Activated T-cell treated with anti-CD3 and anti-CD28 coated beads for 1 hour (primary cell): ENCODE measurements around the gene DPCD.
"Not testable (repeated sequence)": the region's sequence is repeated elsewhere in the genome, so short reads cannot be mapped to it uniquely, and the experiment has no call there.

Source experiments
- DNase-seq: peaks from one replicate; pipeline ENCODE4 v3.0.0-alpha.2; 2020; ENCODE audit warnings: low read depth

Gene DPCD

GRCh38 chr10:101585841-101586240, 2.3 kb upstream of the DPCD start:
- DNase-seq: no peak

DNA sequence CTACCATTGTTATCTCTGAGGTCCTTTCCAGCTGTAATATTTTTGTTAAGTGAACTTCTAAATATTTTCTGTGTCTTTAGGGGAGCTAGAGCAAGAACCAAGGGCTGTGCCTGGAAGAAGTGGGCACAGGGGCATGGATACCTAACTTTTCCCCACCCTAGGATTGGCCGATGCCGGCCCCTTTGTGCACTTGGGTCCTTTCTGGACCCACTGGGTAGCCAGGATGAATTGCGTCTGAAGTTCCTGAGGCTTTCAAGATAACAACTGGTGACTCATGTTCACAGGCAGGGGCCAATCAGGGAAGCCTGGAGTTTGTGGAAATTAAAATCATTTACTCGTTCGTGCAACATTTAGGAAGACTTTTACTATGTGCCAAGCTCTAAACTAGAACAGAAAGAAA, 758 bp downstream of the DPCD start:
- DNase-seq: no peak

- not testable (repeated sequence) for DNase-seq
These were observed 5.2 kb downstream of the DPCD start for GRCh38 chr10:101593331-101593730.

DNA sequence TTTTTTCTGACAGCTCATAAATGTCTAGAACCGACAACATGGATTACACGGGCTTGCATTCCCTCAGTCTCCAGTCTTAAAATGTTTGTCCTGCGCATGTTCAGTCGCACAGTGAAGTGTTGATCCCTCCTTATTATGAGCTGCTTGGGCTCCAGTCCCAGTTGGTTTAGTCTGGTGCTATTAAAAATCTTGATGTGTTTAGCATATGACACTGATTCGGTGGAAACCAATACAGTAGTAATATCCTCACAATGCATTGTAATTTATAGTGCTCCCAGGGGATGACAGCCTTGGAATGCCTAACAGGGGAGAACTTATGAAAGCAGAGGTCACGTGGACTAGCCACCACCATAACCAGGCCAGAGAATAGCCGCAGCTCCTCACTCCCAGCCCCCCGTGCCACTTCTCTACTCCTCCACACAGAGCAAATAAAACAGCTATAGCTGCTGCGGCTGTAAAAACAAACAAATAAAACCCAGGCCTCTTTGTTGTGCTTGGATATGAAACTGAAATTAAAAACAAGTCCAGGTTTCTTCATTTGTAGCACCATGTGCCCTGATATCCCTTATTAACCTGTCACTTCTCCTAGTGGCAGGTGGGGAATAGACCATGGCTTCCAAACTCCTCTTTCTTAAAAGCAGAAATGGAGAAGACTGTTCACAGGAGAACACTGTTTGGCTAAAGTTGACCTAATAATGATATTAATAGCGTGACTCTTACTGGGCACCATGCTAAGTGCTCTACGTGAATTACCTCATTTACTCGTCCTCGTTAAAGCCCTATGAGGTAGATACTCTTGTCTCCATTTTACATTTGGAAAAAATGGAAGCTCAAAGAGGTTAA, 7.7 kb downstream of the DPCD start:
- DNase-seq: no peak

GRCh38 chr10:101597091-101597900, 9.2 kb downstream of the DPCD start:
- no peak for DNase-seq

- no peak for DNase-seq
These were observed 13.4 kb downstream of the DPCD start for GRCh38 chr10:101601541-101601940.

GRCh38 chr10:101602761-101603398, 14.8 kb downstream of the DPCD start:
- DNase-seq: peak; percentile 46

GRCh38 chr10:101607124-101607523, 19.0 kb downstream of the DPCD start:
- no peak for DNase-seq

- no peak for DNase-seq
These were observed 21.4 kb downstream of the DPCD start for GRCh38 chr10:101609481-101609880.

DNA sequence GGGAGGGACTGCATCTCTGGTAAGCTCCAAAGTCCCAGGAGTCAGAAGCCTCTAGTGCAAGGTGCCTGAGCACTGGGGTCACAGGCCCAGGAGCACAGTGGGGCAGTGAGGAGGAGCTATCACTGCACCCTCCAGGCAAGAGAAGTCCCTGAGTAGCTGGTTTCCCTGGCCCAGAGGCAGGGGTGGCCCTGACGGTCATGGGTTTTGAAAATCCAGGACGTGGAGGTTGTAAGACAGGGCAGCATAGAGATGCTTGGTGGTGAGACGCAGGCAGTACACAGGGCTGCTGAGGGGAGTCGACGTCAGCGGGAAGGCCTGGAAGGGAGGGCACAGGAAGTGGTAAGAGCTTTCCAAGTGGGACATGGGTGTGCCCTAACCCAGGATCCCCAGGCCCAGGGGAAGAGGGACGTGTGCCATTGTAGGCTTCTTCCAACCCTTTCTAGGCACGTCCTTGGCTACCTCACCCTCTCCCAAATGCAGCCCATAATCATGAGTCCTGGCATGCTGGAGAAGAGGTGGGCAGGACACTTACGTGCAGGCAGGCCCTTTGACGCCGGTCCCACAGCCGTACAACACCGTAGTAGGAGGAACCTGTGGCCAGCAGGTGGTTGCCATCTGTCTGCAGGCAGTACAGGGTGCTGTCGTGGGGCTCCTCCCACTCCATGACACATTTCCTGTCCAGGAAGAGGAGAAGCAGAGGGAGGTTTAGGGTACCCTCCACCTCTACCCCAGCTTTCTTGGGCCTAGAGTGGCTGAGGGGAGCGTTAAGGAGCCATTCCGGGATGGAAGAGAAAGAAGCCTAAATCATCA, 23.2 kb downstream of the DPCD start:
- no peak for DNase-seq

- no peak for DNase-seq
These were observed 24.0 kb downstream of the DPCD start for GRCh38 chr10:101612086-101612485.

DNA sequence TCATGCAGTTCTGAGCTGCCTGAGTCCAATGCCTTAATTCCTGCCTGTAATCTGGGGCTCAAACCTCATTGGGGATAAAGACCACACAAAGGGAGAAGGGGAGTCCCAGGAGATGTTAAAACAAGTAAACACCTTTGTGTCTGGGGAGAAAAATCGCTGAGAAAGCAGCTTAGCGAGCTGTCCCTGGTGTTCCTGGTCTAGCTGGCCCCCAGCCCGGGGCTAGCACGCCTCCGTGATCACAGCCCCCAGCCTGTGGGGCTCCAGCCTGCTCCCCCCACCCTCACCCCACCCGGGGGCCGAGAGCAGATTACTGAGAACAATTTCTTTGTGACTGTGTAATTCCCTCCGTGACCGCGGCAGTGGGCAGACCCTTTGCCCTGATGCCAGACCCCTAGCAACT, 24.8 kb downstream of the DPCD start:
- DNase-seq: no peak

DNA sequence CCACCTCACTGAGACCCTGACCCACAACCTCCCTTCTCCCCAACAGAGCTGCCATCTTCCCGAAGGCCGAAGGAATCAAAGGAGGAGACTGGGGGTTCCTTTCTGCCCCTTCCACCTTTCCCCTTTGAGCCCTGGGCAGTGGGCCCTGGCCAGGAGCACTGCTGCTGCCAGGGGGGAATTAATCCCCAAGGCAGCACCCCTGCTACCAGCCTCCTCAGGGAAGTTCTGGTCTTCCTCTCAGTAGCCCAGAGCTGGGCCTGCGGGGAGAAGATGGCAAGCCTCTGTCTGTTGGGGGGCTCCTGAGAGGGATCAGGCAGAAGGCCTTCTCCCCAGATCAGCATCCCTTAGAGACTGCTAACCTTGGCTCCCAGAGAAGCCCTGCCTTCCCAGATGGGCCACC, 25.5 kb downstream of the DPCD start:
- no peak for DNase-seq

DNA sequence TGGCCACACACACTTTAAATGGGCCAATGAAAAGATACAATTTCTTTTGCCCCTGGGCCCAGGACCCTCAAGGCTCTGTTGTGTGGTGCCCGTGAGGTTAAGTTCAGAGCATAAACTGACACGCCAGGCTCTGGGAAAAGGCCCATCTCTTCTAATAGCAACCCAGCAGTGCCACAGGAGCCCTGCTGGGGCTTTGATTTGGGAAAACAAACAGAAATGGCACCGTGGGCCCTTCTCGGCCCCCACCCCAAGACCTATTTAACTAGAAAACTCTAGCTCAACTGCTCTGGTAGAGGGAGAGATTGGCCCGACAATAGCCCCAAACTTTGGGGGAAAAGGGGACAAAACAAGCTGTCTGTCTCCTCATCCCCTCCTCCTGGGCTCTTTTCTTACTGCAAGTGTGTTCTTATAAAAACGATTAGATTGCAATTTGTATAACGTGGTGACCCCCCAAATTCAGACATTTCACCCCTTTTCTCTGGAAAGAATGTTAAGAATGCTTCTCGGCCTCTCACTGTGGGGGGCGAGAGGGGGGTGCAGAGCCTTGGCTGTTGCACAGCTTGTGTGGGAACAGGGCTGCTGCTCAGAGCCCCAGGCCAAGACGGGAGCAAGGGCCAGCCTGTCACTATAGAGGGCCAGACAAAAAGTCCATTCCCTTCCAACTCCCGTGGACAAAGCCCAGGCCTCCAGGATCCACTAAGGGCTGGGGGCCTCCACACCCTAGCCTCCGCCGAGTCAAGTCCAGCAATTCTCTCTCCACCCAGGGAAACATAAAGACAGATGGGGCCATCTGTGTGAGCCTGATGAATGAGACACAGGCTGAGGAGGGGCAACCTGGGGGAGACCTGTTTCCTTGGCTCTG, 26.8 kb downstream of the DPCD start:
- DNase-seq: no peak

DNA sequence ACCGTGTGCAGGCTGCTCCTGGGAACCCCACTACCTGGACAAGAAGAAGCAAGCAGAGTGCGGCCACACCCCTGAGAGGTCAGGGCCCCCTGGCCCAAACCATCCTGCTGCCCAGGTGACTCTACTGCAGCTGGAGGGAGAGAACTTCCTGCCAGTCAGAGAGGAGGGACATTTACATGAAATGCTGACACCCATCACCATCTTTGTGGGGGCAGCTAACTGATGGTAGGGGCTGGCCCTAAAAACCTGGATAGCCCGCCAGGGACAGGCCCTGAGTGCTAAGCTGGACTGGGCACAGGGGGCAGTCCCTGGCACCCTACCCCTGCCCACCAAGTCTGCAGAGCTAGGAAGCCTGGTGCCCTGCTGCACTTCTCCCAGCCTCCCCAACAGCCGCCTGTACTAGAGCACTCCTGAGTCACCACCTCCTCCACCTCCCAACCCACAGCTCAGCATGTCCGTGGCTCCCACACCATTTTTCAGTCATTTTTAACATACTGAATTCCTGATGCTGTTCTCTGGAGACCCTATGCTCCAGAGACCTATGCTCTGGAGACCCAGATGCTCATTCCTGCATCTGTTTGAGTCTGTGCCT, 27.5 kb downstream of the DPCD start:
- DNase-seq: no peak

- no peak for DNase-seq
These were observed 28.4 kb downstream of the DPCD start for GRCh38 chr10:101616415-101617101.

DNA sequence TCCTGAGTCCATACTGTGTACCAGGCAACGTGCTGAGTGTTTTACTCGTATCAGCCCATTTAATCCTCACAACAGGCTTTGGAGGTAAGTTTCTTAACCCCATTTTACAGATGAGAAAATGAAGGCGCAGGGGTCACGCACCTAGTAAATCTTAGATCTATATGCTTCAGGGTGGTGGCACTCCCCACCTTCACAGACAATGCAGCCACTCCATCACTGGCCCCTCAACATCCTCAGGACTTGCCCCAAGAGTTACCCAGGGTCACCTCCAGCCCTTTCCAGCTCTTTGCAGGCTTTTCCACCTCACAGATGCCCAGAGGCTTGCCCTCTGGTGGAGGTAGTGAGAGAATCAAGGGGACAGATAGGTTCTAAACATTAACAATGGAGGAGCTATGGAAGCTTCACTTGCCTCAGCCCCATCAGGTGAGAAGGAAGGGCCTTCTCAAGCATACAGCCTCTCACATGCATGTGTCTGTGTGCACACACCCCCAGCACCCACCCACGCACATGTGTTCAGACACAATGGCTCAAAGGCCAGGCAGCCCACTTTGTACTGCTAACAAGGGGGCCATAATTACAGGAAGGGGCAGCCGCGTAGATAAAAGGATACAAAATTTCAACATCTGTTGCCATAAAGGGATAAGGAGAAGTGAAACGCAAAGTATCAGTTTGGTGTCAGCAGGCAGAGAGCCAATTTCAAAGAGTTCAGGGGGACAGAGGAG, 29.1 kb downstream of the DPCD start:
- DNase-seq: no peak

GRCh38 chr10:101617824-101618568, 29.9 kb downstream of the DPCD start:
- no peak for DNase-seq

DNA sequence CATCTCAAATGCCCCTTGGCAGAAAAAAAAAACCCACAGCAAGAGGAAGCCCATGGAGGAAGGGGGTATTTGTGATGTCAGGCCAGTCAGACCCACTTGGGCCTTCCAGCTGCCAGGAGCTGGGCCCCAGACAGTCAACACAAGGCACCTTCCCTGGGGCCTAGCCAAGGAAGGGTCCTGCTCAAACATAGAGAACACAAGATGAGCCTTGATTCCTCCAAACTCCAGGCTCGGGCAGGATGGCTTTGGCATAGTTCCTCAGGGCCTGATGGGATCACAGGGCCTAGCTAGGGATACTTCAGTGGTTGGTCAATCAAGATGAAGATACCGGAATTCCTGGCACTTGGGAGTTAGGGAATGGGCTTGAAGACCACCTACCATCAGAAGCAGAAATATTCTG, 30.8 kb downstream of the DPCD start:
- no peak for DNase-seq
